Pulmonary artery endothelial cell (primary cell): ENCODE data around the gene WDR17. TPM values are rescaled to one million over a fixed set of nuclear protein-coding genes. Genes with fewer than 3 reads are reported as not detected.
A peak's percentile ranks its signal among the peaks of the same experiment; 100 is the strongest.
"Not testable (repeated sequence)": the region's sequence is repeated elsewhere in the genome, so short reads cannot be mapped to it uniquely, and the experiment has no call there.

Experiments
- DNase-seq: peaks from one replicate; pipeline ENCODE4 v3.0.0-alpha.2; 2011; ENCODE audit warnings: low read depth, low spot score
- total RNA-seq: library from RNA; depleted of rRNA; stranded (reverse); fragments of >200 nt; gene quantifications from 2 replicates; pipeline ENCODE4 v1.2.3, GENCODE V29; 2014

Gene WDR17
- total RNA-seq, 1 donor from 2014 or later = under 0.01 TPM

- no peak for DNase-seq
Measured at GRCh38 chr4:176189891-176190795, 124.5 kb downstream of the WDR17 start.

GRCh38 chr4:176191974-176192373 lies 126.3 kb downstream of the WDR17 start:
- DNase-seq = no peak

GRCh38 chr4:176193126-176193525 lies 127.5 kb downstream of the WDR17 start:
- DNase-seq = no peak

GRCh38 chr4:176193938-176194337 lies 128.3 kb downstream of the WDR17 start:
- DNase-seq = no peak

GRCh38 chr4:176195184-176195978 lies 129.7 kb downstream of the WDR17 start, which contains the start of gene SPATA4:
SPATA4 (minus strand) TSS chr4:176195585; CDS start chr4:176195562, 23 bp downstream.
- DNase-seq = peak; percentile 62

GRCh38 chr4:176198316-176198903 lies 132.8 kb downstream of the WDR17 start:
- DNase-seq = no peak

- no peak for DNase-seq
Measured at GRCh38 chr4:176205299-176205698, 139.7 kb downstream of the WDR17 start.

GRCh38 chr4:176207839-176208238 lies 142.2 kb downstream of the WDR17 start:
- DNase-seq = no peak

- no peak for DNase-seq
Measured at GRCh38 chr4:176209535-176209934, 143.9 kb downstream of the WDR17 start.

GRCh38 chr4:176210101-176210500 lies 144.5 kb downstream of the WDR17 start:
- DNase-seq = no peak

GRCh38 chr4:176210579-176211296 lies 145.1 kb downstream of the WDR17 start:
- no peak for DNase-seq

GRCh38 chr4:176212351-176212750 lies 146.7 kb downstream of the WDR17 start:
- not testable (repeated sequence) for DNase-seq

GRCh38 chr4:176217510-176217909 lies 151.9 kb downstream of the WDR17 start:
- DNase-seq = no peak

GRCh38 chr4:176222149-176222548 lies 156.5 kb downstream of the WDR17 start:
- DNase-seq = no peak

- DNase-seq = no peak
Measured at GRCh38 chr4:176223561-176223960, 157.9 kb downstream of the WDR17 start.

GRCh38 chr4:176226736-176227135 lies 161.1 kb downstream of the WDR17 start:
- DNase-seq = no peak

- no peak for DNase-seq
Measured at GRCh38 chr4:176229645-176230044, 164.0 kb downstream of the WDR17 start.
